ENCODE measurements around the gene GRAPL.
"Not testable (repeated sequence)": the region's sequence is repeated elsewhere in the genome, so short reads cannot be mapped to it uniquely, and the experiment has no call there.

The GRAPL gene

GRCh38 chr17:19189781-19190405 lies 62.5 kb downstream of the GRAPL start:
- FAIRE-seq: not testable (repeated sequence)

- not testable (repeated sequence) for FAIRE-seq
Measured at GRCh38 chr17:19196382-19197204, 69.2 kb downstream of the GRAPL start.

GRCh38 chr17:19202448-19202847 lies 75.1 kb downstream of the GRAPL start:
- not testable (repeated sequence) for FAIRE-seq

- not testable (repeated sequence) for FAIRE-seq
Measured at GRCh38 chr17:19203429-19203828, 76.0 kb downstream of the GRAPL start.

All from colon (tissue), 2 donors.